DMS114 treated with DMSO at 0.1 percent for 48 hours (cell line): ENCODE data around the gene NUFIP1.
"Not testable (repeated sequence)": the region's sequence is repeated elsewhere in the genome, so short reads cannot be mapped to it uniquely, and the experiment has no call there.

Source experiments
- DNase-seq: peaks from one replicate; lab custom pipeline; 2025; ENCODE audit not compliant: unreplicated experiment; lab: John Stamatoyannopoulos, UW

Gene NUFIP1

GRCh38 chr13:44920013-44920412, 69.3 kb downstream of the NUFIP1 start:
- no peak for DNase-seq

DNA sequence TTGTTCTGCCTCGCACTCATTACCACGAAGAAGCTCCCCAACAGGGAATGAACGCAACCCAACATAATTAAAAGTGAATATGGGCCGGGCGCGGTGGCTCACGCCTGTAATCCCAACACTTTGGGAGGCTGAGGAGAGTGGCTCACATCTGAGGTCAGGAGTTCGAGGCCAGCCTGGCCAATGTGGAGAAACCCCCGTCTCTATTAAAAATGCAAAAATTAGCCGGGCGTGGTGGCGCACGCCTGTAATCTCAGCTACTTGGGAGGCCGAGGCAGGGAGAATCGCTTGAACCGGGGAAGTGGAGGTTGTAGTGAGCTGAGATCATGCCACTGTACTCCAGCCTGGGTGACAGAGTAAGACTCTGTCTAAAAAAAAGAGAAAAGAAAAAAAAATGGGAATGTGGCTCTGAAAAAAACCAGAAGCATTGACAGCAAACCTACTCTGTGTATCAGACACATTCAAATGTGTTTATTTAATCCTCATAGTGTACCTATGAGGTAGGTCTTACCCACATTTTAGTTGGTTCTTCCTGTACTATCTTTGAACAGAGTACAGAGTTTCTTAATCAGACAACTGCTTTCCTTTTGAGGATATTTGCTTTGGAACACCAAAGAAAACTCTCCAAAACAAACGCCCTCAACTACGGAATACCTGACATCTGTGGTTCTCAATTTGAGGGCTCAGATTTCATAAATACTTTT, 70.0 kb downstream of the NUFIP1 start:
- DNase-seq, result no peak

DNA sequence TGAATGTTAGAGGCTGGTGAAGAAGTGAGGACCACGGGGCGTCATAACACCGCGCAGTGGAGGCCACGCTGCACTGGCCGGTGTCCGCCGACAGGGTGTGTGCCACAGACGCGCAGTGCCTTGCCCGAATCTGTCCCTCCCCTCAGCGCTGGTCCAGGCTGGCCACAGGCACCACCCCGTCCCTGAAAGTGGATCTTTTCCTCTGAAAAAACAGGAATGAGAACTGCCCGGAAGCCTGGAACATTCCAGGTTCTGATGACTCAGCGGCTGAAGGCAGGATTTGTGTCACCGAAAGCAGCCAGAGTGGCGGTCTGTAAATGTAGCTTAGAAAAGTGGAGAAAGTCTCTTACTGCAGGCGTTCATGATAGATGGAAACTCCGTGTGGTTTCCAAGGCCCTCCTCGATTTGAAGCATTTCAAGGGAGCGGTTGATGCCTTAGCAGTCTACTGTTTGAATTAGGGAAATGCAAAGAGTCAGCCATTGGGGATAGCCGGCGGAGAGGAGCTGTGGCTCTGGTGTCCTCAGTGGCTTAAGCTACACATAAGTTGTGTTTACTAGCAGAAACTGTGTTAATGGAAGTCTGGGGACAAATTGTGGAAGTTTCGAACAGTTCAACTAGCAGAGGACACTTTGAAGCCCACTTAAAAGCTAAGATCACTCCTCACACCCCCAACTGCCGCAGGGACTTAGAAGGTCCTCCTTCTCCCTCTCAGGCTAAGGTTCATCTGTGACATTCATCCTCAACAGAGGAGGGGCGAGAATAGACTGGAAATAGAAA, 70.8 kb downstream of the NUFIP1 start:
- peak; percentile 83 for DNase-seq

DNA sequence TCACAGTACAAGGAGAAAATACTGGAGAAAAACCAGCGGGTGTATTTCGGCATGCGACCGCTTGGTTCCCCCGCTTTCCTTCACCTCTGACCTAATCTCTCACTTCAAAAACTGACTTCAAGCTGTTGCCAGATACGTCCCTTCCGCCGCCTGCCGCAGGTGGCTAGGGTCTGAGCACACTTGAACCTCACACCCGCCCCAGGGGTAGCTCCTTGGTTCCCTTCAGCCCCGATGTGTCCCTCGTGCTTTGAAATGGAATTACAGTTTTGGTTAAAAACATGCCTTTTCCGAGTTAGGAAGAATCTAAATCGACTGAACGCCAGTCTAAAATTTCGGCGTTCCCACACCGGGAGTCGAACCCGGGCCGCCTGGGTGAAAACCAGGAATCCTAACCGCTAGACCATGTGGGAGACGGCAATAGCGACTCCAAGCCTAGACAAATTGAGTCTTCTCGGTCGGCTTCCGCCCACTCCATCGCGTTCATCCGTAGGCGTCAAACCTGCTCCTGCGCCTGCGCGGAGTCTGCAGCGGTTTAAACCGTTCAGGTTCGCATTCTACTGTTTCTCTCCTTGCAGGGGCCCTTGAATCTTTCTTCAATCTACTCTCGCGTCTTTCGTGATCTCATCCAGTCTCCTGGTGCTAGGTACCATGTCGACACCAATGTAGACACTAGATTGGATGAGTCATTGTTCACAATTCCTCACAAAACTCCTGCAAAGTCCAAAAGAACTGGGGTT, 71.5 kb downstream of the NUFIP1 start:
- peak; percentile 92 for DNase-seq

GRCh38 chr13:44912278-44913016, 76.8 kb downstream of the NUFIP1 start:
- DNase-seq, result no peak

- DNase-seq, result no peak
These were observed 80.6 kb downstream of the NUFIP1 start for GRCh38 chr13:44908712-44909111.

DNA sequence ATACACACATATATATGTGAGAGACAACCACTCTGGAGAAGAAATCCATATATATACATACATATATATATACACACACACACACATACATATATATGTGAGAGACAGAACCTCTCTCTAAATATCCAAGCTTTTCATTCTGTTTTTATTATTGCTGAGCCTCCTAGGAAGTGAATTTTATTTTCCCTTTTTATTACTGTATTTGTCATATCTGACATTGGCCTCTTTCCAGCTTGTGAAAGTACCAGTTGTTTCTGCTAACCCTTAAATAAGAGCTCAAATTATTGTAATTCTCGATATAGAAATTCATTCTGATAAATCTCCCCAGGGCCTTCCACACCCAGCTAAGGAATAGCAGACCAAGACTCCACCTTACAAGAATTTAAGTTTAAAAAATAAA, 81.0 kb downstream of the NUFIP1 start:
- no peak for DNase-seq

GRCh38 chr13:44906713-44907112, 82.6 kb downstream of the NUFIP1 start:
- no peak for DNase-seq

DNA sequence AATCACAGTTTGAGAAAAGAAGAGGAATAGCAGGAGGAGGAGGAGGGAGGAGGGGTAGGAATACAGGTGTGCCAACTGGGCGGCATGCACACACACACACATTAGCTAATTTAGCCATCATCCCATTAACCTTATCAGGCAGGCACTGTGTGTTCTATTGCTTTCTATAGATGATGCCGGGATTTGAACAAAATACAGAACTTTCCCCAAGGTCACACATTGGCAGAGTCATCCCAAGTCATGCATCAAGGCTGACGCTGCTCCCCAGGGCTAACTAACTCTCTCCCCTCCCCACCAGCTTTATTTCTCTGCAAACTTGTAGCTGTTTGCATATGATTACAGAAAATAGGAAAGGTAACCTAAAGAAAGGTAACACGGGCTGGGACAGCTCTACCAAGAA, 83.0 kb downstream of the NUFIP1 start:
- no peak for DNase-seq

- no peak for DNase-seq
These were observed 83.7 kb downstream of the NUFIP1 start for GRCh38 chr13:44905556-44905955.

- no peak for DNase-seq
These were observed 84.3 kb downstream of the NUFIP1 start for GRCh38 chr13:44904967-44905366.

- DNase-seq, result no peak
These were observed 85.7 kb downstream of the NUFIP1 start for GRCh38 chr13:44903574-44903985.

GRCh38 chr13:44902738-44903137, 86.5 kb downstream of the NUFIP1 start:
- no peak for DNase-seq

DNA sequence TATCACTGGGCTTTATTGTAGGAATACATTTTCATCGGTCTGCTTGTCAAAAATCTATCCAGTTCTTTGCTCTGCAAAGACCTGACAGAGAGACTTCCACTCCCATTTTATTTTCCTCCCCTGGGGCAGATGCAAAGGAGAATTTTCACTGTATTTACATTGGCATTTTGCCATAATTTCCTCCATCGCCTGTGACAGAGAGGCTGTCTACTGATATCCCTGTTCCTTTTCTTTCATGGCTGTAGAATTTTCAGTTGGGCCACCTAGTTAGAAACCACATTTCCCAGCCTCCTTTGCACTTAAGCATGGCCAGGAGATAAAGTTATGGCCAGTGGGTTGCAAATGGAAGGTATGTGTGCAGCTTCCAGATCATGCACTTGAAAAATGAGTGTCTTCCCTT, 89.3 kb downstream of the NUFIP1 start:
- DNase-seq, result no peak

DNA sequence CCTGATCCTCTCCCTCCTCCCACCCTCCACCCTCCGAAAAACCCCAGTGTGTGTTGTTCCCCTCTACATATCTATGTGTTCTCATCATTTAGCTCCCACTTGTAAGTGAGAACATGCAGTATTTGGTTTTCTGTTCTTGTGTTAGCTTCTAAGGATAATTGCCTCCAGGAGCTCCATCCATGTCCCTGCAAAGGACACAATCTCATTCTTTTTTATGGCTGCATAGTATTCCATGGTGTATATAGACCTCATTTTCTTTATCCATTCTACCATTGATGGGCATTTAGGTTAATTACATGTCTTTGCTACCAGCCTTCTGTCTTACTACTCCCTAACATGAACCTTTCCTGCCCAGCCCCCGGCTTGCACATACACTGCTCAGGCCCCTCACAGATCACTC, 91.0 kb downstream of the NUFIP1 start:
- not testable (repeated sequence) for DNase-seq

DNA sequence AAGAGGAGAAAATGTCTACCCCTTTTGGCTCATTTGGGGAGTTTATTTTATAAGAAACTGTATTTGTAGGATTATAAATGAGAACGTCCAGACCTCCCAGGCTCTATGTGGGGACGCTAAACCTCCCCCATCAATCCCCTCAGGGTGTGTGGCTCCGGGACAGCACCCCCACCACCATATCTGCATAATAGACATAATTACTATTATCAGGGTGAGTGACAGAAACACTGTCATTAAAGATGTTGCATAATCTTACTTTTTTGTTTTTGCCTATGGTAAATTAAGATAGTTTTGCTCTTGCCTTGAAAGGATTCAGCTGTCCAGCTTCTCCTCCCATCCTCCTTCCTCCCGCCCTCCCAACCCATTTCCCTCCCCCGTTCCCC, 93.3 kb downstream of the NUFIP1 start:
- DNase-seq, result no peak

GRCh38 chr13:44895264-44895952, 93.9 kb downstream of the NUFIP1 start:
- DNase-seq, result no peak

- DNase-seq, result no peak
These were observed 95.1 kb downstream of the NUFIP1 start for GRCh38 chr13:44894001-44894770.
